LoVo (cell line): ENCODE measurements around the gene SERPINB3.
"Not testable (repeated sequence)": the region's sequence is repeated elsewhere in the genome, so short reads cannot be mapped to it uniquely, and the experiment has no call there.

Experiments used
- DNase-seq: peaks from one replicate; pipeline ENCODE4 v3.0.0-alpha.2; 2016; ENCODE audit warnings: low spot score

Gene SERPINB3

DNA sequence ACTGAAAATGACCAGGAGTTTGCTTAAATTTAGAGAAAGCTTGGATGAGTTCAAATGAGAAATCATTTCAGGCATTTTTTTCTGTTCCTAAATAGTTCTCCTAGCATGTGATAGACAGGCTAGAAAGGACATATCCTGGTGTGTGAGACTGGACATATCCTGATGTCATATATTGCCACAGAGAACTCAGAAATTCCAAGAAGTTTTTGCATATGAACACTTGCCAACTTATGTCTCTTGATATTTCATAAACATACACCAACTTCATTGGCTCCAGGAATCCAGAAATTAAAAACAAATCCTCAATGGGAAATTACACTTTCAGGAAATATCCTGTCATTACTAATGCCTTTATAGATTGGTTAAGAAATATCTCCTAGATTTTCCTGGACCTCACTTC, 14.8 kb downstream of the SERPINB3 start:
- no peak for DNase-seq

DNA sequence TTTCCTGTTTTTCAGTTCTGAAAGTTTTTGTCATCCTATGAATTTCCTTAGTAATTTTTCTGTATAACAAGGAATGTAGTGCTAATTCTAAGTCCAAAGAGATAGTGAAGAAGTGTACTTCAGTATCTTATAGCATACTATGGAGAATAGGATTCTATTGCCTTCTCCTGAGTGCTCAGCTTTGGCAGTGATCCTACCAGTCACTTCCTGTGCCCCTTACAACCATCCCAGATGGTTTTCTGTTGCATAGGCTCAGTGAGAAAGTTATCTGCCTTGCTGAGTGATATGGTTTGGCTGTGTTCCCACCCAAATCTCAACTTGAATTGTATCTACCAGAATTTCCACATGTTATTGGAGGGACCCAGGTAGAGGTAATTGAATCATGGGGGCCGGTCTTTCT, 17.0 kb downstream of the SERPINB3 start:
- not testable (repeated sequence) for DNase-seq

DNA sequence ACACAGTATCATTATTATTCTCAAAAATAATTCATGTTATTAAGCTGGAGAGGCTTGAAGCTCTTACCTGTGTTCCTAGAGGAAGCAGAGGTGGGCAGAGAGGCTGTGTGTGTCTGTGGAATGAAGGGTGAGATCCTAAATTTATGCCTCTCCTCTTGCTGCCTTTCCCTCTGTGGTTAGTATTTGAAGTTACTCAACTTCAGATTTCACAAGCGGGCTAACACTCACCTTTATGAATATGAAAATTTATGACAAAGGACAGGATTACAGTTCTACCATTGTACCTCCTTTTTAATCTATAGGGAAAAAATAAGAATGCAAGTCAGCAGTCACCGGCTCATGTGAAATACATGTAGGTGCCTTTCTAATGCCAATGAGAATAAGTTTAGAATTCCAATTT, 17.6 kb downstream of the SERPINB3 start, which contains the start of gene SERPINB4:
Gene SERPINB4, minus strand, starts transcription at position 115 of the 400 bp plus-strand sequence. CDS start 679 bp downstream, outside the sequence.
- DNase-seq: not testable (repeated sequence)

DNA sequence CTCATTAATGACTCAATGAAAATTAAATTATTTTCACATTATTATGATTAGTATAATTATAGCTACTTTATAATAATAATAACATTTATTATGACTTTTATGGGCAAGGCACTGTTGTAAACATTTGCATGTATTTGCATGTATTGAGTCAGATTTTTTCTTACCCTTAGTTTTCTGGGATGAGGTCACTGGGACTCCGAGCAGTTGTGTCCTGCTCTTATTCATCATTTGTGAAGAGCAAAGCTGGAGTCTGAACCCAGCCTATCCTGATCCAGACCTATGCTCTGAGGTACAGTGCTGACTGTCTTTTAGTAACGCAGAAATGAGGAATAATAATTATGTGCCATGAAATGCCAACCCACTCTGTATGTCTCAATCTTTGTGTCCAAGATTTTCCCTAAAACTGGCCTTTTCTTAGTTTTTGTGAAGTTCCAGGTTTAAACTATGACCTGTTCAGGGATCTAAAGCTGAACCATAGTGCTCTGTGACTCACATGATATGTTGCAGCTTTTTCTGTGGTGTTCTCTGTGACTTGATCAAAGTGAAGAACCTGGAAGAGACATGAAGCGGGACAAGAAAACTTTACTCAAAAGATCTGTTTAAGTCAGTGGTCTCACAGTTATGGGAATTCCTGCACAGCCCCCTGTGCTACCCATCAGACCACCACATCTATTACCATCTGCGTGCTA, 18.9 kb downstream of the SERPINB3 start:
- DNase-seq: not testable (repeated sequence)

DNA sequence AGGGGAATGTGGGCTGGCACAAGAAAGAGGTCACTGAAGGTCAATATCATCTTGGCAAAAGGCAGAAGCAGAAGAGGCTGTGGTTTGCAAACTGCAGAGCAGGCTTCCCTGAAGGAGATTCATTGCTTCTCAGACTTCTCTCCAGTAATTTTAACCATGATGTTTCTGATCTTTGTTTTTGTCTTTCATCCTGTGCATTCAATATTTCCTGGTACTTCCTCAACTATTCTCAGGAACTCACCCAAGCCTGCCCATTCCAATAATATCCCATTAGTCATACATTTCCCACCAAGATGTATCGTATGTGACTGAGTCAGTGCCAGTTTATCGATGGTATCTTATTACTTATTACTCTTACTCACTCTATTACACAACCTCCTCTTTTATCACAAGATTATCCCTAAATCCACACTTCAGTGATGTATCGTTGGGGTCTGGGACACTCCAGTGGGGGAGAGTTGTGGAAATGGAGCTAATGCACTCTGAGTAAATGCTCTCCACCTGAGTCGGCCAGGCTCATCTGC, 20.5 kb downstream of the SERPINB3 start:
- DNase-seq: not testable (repeated sequence)

DNA sequence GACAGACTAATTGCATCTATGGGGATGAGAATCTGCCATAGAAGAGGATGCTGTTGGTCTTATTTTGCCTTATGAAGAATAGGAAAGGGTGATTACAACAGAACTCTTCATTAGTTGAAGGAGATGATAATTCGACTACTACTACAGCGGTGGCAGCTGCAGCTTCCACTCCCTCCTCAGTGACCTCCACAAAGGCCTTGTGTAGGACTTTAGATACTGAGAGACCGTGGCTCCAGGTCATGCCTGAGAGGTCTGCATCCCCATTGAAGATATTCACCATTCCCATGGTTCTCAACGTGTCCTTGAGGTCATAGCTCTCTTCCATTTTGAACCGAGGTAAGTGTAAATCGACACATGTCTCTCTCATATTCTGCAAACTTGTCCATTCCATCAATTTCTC, 24.0 kb downstream of the SERPINB3 start:
- no peak for DNase-seq

DNA sequence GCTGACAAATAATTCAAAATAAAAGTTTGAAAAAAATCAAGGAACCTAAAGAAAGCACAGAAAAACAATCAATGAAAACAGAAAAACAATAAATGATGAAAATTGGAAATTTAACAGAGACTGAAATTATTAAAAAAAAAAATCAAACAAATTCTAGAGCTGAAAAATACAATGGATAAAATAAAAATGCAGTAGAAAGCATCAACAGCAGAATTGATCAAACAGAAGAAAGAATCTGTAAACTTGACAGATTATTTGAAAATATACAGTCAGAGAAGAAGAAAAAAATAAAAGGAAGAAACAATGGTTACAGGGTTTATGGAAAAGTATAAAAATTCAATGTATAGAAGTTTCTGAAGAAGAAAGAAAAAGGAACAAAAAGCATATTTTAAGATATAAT, 33.9 kb downstream of the SERPINB3 start:
- no peak for DNase-seq

DNA sequence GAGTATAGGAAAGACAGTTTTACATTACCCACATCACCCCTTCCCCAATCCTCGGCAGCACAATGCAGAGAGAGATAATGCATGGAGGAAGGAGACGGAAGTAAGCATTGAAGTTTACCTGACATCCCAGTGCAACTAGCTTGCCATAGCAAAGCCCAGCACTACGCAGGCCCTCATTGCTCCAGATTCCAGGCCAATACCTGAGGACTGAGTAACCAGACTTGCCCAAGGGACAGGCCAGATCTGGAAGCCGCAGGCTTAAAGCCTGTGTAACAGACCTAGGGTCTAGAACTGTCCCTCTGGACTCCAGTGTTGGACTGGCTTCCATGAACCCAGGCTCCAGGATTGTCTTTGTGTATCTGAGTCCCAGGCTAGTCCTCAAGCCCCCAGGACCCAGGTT, 35.3 kb downstream of the SERPINB3 start:
- DNase-seq: no peak

DNA sequence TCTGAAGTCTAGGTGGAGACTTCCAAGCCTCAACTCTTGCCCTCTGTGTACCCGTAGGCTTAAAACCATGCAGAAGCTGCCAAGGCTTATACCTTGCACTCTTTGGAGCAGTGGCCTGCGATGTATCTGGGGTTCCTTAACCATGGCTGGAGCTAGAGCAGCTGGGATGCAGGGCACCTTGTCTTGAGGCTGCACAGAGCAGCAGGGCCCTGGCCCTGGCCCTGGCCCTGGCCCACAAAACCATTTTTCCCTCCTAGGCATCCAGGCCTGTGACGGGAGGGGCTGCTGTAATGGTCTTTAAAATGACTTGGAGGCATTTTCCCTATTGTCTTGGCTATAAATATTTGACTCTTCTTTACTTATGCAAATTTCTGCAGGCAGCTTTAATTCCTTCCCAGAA, 36.8 kb downstream of the SERPINB3 start:
- DNase-seq: no peak

DNA sequence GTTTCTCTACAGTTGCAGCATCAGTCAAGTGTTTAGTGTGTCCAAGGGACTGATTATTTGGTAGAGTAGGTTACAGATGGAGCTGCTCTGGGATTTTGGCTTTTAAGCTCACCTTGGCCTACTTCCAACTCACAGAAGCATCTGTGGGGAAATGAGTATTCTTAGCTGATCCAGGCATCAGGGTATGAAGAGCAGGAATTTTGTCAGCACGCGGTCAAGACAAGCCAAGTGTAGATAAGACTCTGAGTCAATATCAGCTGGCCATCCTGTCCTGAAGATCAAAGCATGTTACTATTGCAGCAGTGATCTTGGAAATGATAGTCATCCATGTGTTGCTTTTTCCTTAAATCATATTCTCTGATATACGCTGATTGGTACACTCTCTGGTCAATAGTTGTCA, 42.0 kb downstream of the SERPINB3 start:
- no peak for DNase-seq

DNA sequence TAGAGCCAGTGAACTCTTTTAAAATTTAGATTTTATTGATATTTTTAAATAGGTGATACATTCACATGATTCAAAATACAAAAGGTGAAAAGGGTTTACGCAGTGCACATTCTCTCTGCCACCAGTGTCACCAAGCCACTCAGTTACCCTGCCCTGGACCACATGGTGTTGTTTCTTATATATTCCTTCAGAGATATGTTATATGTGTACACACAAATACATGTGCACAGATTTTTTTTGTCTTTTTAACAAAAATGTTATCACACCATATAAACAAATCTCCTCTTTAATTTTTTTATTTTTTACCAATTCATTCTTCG, 43.8 kb downstream of the SERPINB3 start:
- DNase-seq: no peak

DNA sequence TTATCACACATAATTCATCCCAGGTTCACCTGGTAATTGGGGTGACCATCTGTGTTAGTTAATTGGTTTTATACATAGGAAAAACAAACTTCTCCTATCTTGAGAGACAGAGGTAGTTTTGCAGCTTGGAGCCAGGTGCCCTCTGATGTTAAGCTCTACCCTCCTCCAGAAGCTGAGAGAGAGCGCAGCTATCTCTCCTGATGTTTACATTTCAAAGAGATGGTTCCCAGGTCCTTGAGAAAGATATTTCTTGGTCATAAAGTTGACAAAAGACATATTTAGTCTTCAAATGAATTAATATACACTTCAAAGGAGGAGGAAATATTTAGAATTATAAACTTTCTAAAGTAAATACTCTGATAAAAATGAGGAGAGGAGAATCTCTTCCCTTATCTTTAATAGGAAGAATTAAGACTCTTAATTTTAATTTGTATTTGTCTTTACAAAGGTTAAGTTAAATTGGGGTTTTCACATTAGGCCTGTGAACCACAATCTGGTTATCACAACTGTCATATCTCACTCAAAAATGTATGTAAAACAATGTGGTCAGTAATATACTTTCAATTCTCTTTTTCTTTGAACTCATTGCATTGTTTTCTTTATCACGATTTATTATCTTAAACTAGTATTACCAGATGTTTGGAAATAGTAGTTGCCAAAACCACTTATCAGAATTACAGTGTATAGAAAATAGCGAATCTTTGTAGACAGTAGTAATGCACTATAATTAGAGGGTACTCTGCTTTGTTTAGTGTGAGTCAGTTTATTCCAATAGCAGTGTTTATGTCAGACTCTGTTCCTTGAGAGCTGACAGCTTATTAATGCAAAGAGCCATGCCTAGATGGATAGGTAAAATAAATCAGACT, 44.4 kb downstream of the SERPINB3 start:
- no peak for DNase-seq

DNA sequence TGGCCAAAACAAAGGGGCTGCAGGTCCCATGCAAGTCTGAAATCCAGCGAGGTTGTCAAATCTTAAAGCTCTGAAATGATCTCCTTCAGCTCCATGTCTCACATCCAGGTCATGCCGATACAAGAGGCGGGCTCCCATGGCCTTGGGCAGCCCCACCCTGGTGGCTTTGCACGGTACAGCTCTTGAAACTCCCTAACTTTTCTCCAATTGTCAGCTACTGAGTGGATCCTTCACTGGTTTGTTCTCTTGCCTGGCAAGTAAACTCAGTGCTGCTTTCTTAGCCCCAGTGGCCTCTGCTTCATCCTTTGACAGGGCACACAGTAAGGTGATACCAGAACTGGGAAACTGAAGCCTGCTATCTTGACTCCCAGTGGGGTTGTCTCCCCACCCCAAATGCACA, 48.3 kb downstream of the SERPINB3 start:
- no peak for DNase-seq

DNA sequence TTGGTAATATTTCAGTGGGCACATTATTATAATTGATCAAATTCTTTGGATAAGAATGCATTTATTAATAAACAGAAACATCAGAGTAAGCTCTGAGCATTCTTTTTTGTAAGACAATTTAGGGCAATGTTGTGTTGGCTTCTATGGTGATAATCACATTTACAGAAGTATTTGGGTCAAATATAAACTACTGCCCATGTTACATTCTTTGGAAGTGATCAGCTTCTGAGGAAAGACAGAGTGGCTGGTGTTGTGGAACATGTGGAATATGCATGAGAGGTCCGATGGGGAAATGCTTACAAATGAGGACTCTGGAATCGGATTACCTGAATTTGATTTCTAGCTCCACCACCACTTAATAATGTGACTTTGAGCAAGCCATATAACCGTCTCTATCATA, 55.2 kb downstream of the SERPINB3 start:
- DNase-seq: no peak
